PFSK-1 (cell line): ENCODE measurements around the gene ATG7.

Experiments used
- FOXP2 ChIP-seq: optimal IDR thresholded peaks from 2 replicates; pipeline ENCODE3; 2011; ENCODE audit warnings: borderline replicate concordance, control low read depth, inconsistent platforms; ENCODE audit not compliant: insufficient read depth; ENCODE audit errors: extremely low read length, extremely low read depth
- POLR2AphosphoS5 ChIP-seq: IDR thresholded peaks from 2 replicates; pipeline ENCODE4 v1.6.1; 2012; ENCODE audit warnings: low read depth, mild to moderate bottlenecking, control low read depth, low read length, moderate library complexity
- SIN3A ChIP-seq: IDR thresholded peaks from 2 replicates; pipeline ENCODE4 v1.6.1; 2012; ENCODE audit warnings: mild to moderate bottlenecking, low read length, moderate library complexity, borderline replicate concordance; ENCODE audit not compliant: insufficient read depth
- TAF1 ChIP-seq: IDR thresholded peaks from 2 replicates; pipeline ENCODE4 v1.6.1; 2012; ENCODE audit warnings: low read length, control low read depth, borderline replicate concordance; ENCODE audit not compliant: insufficient read depth
- TF ChIP-seq, protein P1 (sequence below), 2 experiments: IDR thresholded peaks; 2 replicates each; pipeline versions ENCODE4 v1.6.1 to v1.8.0; 2011 to 2012; ENCODE audit warnings: low read depth in 2 of 2, low read length in 2 of 2, control low read depth in 1 of 2, inconsistent platforms in 1 of 2, mild to moderate bottlenecking in 1 of 2, moderate library complexity in 1 of 2; ENCODE audit not compliant: insufficient read depth in 1 of 2

ATG7 gene

DNA sequence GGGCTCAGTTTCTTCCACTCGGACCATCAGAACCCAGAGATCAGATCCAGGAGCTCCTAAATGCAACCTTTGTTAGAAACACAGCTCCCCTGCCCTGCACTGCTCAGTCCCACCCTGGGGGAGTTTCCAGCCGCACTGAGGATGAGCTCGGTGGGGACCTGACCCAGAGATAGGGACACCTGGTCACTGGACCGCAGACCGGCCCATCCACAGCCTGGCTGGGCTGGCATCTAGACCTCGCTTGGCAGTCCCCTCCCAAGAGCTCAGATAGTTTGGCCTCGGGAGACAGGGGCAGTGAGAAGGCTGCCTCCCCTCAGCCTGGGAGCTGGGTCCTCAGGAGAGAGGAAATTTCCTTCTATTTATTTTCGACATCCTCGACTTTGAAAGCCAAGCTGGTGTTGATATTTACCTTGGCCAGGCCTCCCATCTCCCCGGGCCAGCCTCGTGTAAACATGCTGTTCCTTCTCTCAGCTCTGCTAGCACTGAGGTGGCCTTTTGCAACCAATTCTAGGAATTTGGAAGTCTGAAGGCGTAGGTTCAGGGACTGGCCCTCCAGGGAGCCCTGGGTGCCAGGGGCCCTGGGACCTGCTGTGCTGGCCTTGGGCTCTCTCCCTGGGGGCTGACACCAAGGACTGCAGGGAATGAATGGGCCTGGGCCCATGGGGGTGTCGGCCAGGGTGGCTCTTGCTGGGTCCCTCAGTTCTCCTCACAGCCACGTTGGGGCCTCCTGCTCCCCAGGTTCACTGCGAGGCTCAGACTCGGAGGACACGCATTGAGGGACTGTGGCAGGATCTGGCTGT is 281.4 kb downstream of the ATG7 start:
- no peak for TF ChIP-seq SIN3A
- no peak for TF ChIP-seq FOXP2
- TF ChIP-seq, protein P1, sequence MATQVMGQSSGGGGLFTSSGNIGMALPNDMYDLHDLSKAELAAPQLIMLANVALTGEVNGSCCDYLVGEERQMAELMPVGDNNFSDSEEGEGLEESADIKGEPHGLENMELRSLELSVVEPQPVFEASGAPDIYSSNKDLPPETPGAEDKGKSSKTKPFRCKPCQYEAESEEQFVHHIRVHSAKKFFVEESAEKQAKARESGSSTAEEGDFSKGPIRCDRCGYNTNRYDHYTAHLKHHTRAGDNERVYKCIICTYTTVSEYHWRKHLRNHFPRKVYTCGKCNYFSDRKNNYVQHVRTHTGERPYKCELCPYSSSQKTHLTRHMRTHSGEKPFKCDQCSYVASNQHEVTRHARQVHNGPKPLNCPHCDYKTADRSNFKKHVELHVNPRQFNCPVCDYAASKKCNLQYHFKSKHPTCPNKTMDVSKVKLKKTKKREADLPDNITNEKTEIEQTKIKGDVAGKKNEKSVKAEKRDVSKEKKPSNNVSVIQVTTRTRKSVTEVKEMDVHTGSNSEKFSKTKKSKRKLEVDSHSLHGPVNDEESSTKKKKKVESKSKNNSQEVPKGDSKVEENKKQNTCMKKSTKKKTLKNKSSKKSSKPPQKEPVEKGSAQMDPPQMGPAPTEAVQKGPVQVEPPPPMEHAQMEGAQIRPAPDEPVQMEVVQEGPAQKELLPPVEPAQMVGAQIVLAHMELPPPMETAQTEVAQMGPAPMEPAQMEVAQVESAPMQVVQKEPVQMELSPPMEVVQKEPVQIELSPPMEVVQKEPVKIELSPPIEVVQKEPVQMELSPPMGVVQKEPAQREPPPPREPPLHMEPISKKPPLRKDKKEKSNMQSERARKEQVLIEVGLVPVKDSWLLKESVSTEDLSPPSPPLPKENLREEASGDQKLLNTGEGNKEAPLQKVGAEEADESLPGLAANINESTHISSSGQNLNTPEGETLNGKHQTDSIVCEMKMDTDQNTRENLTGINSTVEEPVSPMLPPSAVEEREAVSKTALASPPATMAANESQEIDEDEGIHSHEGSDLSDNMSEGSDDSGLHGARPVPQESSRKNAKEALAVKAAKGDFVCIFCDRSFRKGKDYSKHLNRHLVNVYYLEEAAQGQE (IDR thresholded peaks at IDR 0.05; ENCODE audit: insufficient read depth in 1 of 2, low read depth in 2 of 2, low read length in 2 of 2) = no peak
- no peak for TF ChIP-seq POLR2AphosphoS5
- TF ChIP-seq TAF1 = no peak

DNA sequence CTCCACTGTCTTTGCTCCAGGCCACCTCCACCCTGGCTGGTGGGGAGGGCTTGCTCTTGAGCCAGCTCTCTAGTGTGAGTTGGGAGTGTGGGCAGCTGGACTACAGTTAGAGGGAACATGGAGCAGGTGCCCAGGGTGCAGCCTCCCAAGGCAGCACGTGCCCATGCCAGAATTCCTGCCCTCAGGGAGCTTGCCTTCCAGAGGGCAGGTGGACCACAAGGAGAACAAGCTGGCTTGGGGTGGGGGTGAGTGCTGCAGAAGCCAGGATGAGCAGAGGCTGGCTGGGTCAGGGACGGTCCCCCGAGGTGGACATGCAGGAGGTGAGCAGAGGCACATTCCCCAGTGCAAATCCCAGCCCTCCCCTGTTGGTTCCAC is 282.0 kb downstream of the ATG7 start:
- TF ChIP-seq, protein P1 (IDR thresholded peaks at IDR 0.05; ENCODE audit: insufficient read depth in 1 of 2, low read depth in 2 of 2, low read length in 2 of 2) = no peak
- TF ChIP-seq POLR2AphosphoS5 (no peak), SIN3A (no peak), FOXP2 (no peak), TAF1 (no peak)

DNA sequence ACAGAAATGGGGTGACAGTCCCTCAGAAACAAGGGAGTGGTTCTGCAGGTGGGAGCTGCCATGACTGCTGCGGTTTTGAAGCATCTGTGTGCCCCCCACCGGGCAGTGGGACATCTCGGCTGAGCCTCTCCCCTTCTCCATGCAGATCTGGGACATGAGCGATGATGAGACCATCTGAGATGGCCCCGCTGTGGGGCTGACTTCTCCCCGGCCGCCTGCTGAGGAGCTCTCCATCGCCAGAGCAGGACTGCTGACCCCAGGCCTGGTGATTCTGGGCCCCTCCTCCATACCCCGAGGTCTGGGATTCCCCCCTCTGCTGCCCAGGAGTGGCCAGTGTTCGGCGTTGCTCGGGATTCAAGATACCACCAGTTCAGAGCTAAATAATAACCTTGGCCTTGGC is 282.5 kb downstream of the ATG7 start:
- TF ChIP-seq, protein P1 (IDR thresholded peaks at IDR 0.05; ENCODE audit: insufficient read depth in 1 of 2, low read depth in 2 of 2, low read length in 2 of 2) = no peak
- TF ChIP-seq POLR2AphosphoS5 = no peak
- TF ChIP-seq TAF1 = no peak
- no peak for TF ChIP-seq FOXP2
- no peak for TF ChIP-seq SIN3A

DNA sequence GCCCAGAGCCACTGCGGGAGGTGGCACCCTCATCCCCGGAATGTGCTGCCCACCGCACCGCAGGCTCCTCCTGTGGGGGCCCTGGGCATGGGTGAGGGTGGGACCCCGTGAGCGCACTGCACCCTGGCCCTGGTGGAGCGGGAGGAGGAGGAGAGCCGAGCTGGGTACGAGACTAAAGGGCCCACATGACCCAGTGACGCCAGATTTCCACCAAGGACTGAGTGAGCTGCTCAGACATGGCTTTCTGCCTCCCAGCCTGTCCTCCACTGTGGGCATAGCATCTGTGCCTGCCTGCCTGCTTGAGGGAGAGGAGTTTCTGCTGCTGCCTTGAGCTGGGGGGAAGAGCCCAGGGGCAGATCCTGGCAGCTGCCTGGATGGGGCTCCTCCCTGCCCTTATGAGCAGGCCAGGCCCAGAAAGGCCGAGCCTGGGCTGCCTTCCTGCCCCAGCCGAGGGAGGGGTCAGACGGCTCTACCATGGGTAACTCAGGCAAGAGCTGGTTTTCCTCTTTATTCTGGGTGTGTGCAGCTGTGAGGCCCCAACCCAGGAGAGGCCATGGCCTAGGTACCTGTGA is 283.1 kb downstream of the ATG7 start:
- no peak for TF ChIP-seq POLR2AphosphoS5
- TF ChIP-seq SIN3A = no peak
- TF ChIP-seq, protein P1 (IDR thresholded peaks at IDR 0.05; ENCODE audit: insufficient read depth in 1 of 2, low read depth in 2 of 2, low read length in 2 of 2) = no peak
- TF ChIP-seq TAF1 = no peak
- no peak for TF ChIP-seq FOXP2
